ENCODE measurements around the gene MED9.

MED9 gene

GRCh38 chr17:17502741-17503565 lies 26.2 kb downstream of the MED9 start:
- no peak overlapping the region for H3K4me3 ChIP-seq (ENCODE audit: low read length in 2 of 2)
- H2BK5ac ChIP-seq (ENCODE audit: low read length) = no peak overlapping the region
- no peak overlapping the region for H2AFZ ChIP-seq (ENCODE audit: low read length)
- H3K9me3 ChIP-seq (replicated peaks in 1 of 2; ENCODE audit: control insufficient read depth in 2 of 2, insufficient read depth in 1 of 2, low read depth in 1 of 2, low read length in 2 of 2) = no peaks in the 10 kb centered on the region
- no peak overlapping the region for H2BK120ac ChIP-seq (ENCODE audit: low read depth, low read length)
- H4K8ac ChIP-seq (ENCODE audit: low read depth, low read length) = no peak overlapping the region
- 100% methylated on average over 3 of the region's 21 CpGs; no CpG with 5 or more reads in 1 of the 2 donors for WGBS, 2 donors (ENCODE audit: extremely low coverage in 2 of 2, insufficient read length in 2 of 2, insufficient replicate concordance in 1 of 2)
- H3K4me1 ChIP-seq (ENCODE audit: control insufficient read depth in 2 of 2, insufficient read depth in 1 of 2, low read depth in 1 of 2, low read length in 2 of 2) = peaks cover 5 to 11% of the 10 kb centered on the region in 2 donors
- peak overlapping the region; percentile 6 for H3K18ac ChIP-seq (ENCODE audit: low read length)
- H3K14ac ChIP-seq (ENCODE audit: low read length) = no peak overlapping the region
- H3K36me3 ChIP-seq (replicated peaks in 1 of 2; ENCODE audit: control insufficient read depth in 2 of 2, insufficient read depth in 2 of 2, low read length in 2 of 2) = no peaks in the 10 kb centered on the region
- H3K79me1 ChIP-seq (ENCODE audit: low read depth, low read length) = peaks cover 4% of the 10 kb centered on the region
- no peak overlapping the region for H2BK15ac ChIP-seq (ENCODE audit: low read length)
- H3K27me3 ChIP-seq (ENCODE audit: control insufficient read depth in 3 of 3, insufficient read depth in 3 of 3, low read depth in 1 of 3, low read length in 3 of 3) = no peaks in the 10 kb centered on the region
- no peak overlapping the region for H3K4me2 ChIP-seq (ENCODE audit: insufficient read depth, low read length, poor library complexity, severe bottlenecking)
- H3K23ac ChIP-seq (ENCODE audit: low read depth, low read length, poor library complexity) = peak overlapping the region; percentile 21
- no peak overlapping the region for H3K4ac ChIP-seq (ENCODE audit: low read length)
- H3K27ac ChIP-seq (replicated peaks; ENCODE audit: low read length) = no peak overlapping the region
- H2BK12ac ChIP-seq (ENCODE audit: low read length) = no peak overlapping the region
- H4K91ac ChIP-seq (ENCODE audit: low read depth, low read length, poor library complexity) = no peak overlapping the region
- H2AK5ac ChIP-seq (ENCODE audit: low read depth, low read length) = no peak overlapping the region
- no peak overlapping the region for H3K9ac ChIP-seq (ENCODE audit: low read depth, low read length, poor library complexity)
- DNase-seq (ENCODE audit: low spot score) = no peak

- Histone ChIP-seq H3K79me1 (ENCODE audit: low read depth, low read length) (peaks cover 4% of the 10 kb centered on the region), H2BK12ac (ENCODE audit: low read length) (no peak overlapping the region), H2AFZ (ENCODE audit: low read length) (no peak overlapping the region), H2BK5ac (ENCODE audit: low read length) (no peak overlapping the region), H2BK15ac (ENCODE audit: low read length) (no peak overlapping the region), H3K14ac (ENCODE audit: low read length) (no peak overlapping the region), H2AK5ac (ENCODE audit: low read depth, low read length) (no peak overlapping the region), H4K91ac (ENCODE audit: low read depth, low read length, poor library complexity) (no peak overlapping the region), H3K36me3 (replicated peaks in 1 of 2; ENCODE audit: control insufficient read depth in 2 of 2, insufficient read depth in 2 of 2, low read length in 2 of 2) (no peaks in the 10 kb centered on the region), H3K23ac (ENCODE audit: low read depth, low read length, poor library complexity) (peak overlapping the region; percentile 68), H3K9ac (ENCODE audit: low read depth, low read length, poor library complexity) (peak overlapping the region; percentile 30), H3K4me1 (ENCODE audit: control insufficient read depth in 2 of 2, insufficient read depth in 1 of 2, low read depth in 1 of 2, low read length in 2 of 2) (peaks cover 5 to 11% of the 10 kb centered on the region in 2 donors), H3K27ac (replicated peaks; ENCODE audit: low read length) (no peak overlapping the region), H2BK120ac (ENCODE audit: low read depth, low read length) (no peak overlapping the region), H3K18ac (ENCODE audit: low read length) (no peak overlapping the region), H3K4me3 (ENCODE audit: low read length in 2 of 2) (no peak overlapping the region), H3K4ac (ENCODE audit: low read length) (no peak overlapping the region), H3K27me3 (ENCODE audit: control insufficient read depth in 3 of 3, insufficient read depth in 3 of 3, low read depth in 1 of 3, low read length in 3 of 3) (no peaks in the 10 kb centered on the region), H3K9me3 (replicated peaks in 1 of 2; ENCODE audit: control insufficient read depth in 2 of 2, insufficient read depth in 1 of 2, low read depth in 1 of 2, low read length in 2 of 2) (no peaks in the 10 kb centered on the region), H4K8ac (ENCODE audit: low read depth, low read length) (no peak overlapping the region), H3K4me2 (ENCODE audit: insufficient read depth, low read length, poor library complexity, severe bottlenecking) (no peak overlapping the region)
- no peak for DNase-seq (ENCODE audit: low spot score)
- no CpG with 5 or more reads among the region's 7 CpGs for WGBS, 2 donors (ENCODE audit: extremely low coverage in 2 of 2, insufficient read length in 2 of 2, insufficient replicate concordance in 1 of 2)
Measured at GRCh38 chr17:17503566-17504130, 26.8 kb downstream of the MED9 start.

GRCh38 chr17:17504341-17505140 lies 27.7 kb downstream of the MED9 start:
- H2AFZ ChIP-seq (ENCODE audit: low read length) = no peak overlapping the region
- no peak for DNase-seq (ENCODE audit: low spot score)
- peak overlapping the region; percentile 67 for H3K18ac ChIP-seq (ENCODE audit: low read length)
- H3K9ac ChIP-seq (ENCODE audit: low read depth, low read length, poor library complexity) = peak overlapping the region; percentile 15
- H3K79me1 ChIP-seq (ENCODE audit: low read depth, low read length) = peaks cover 4% of the 10 kb centered on the region
- peaks cover 5 to 11% of the 10 kb centered on the region in 2 donors for H3K4me1 ChIP-seq (ENCODE audit: control insufficient read depth in 2 of 2, insufficient read depth in 1 of 2, low read depth in 1 of 2, low read length in 2 of 2)
- H3K4me2 ChIP-seq (ENCODE audit: insufficient read depth, low read length, poor library complexity, severe bottlenecking) = no peak overlapping the region
- H2BK5ac ChIP-seq (ENCODE audit: low read length) = no peak overlapping the region
- H3K36me3 ChIP-seq (replicated peaks in 1 of 2; ENCODE audit: control insufficient read depth in 2 of 2, insufficient read depth in 2 of 2, low read length in 2 of 2) = no peaks in the 10 kb centered on the region
- H2BK15ac ChIP-seq (ENCODE audit: low read length) = no peak overlapping the region
- H2AK5ac ChIP-seq (ENCODE audit: low read depth, low read length) = peak overlapping the region; percentile 79
- H4K91ac ChIP-seq (ENCODE audit: low read depth, low read length, poor library complexity) = no peak overlapping the region
- peak overlapping the region; percentile 69 for H3K23ac ChIP-seq (ENCODE audit: low read depth, low read length, poor library complexity)
- H3K27me3 ChIP-seq (ENCODE audit: control insufficient read depth in 3 of 3, insufficient read depth in 3 of 3, low read depth in 1 of 3, low read length in 3 of 3) = no peaks in the 10 kb centered on the region
- peak overlapping the region; percentile 41 for H3K4ac ChIP-seq (ENCODE audit: low read length)
- H3K9me3 ChIP-seq (replicated peaks in 1 of 2; ENCODE audit: control insufficient read depth in 2 of 2, insufficient read depth in 1 of 2, low read depth in 1 of 2, low read length in 2 of 2) = no peaks in the 10 kb centered on the region
- H3K4me3 ChIP-seq (ENCODE audit: low read length in 2 of 2) = no peak overlapping the region
- H3K27ac ChIP-seq (replicated peaks; ENCODE audit: low read length) = no peak overlapping the region
- no peak overlapping the region for H2BK120ac ChIP-seq (ENCODE audit: low read depth, low read length)
- no peak overlapping the region for H4K8ac ChIP-seq (ENCODE audit: low read depth, low read length)
- peak overlapping the region; percentile 17 for H3K14ac ChIP-seq (ENCODE audit: low read length)
- no CpG with 5 or more reads among the region's 20 CpGs for WGBS, 2 donors (ENCODE audit: extremely low coverage in 2 of 2, insufficient read length in 2 of 2, insufficient replicate concordance in 1 of 2)
- H2BK12ac ChIP-seq (ENCODE audit: low read length) = no peak overlapping the region

GRCh38 chr17:17505151-17505550 lies 28.4 kb downstream of the MED9 start:
- Histone ChIP-seq H3K9ac (ENCODE audit: low read depth, low read length, poor library complexity) (no peak overlapping the region), H2BK15ac (ENCODE audit: low read length) (no peak overlapping the region), H2AFZ (ENCODE audit: low read length) (no peak overlapping the region), H2BK12ac (ENCODE audit: low read length) (no peak overlapping the region), H4K8ac (ENCODE audit: low read depth, low read length) (no peak overlapping the region), H2BK120ac (ENCODE audit: low read depth, low read length) (no peak overlapping the region), H4K91ac (ENCODE audit: low read depth, low read length, poor library complexity) (no peak overlapping the region), H3K27me3 (ENCODE audit: control insufficient read depth in 3 of 3, insufficient read depth in 3 of 3, low read depth in 1 of 3, low read length in 3 of 3) (no peaks in the 10 kb centered on the region), H2BK5ac (ENCODE audit: low read length) (no peak overlapping the region), H3K79me1 (ENCODE audit: low read depth, low read length) (peaks cover 4% of the 10 kb centered on the region), H2AK5ac (ENCODE audit: low read depth, low read length) (peak overlapping the region; percentile 79), H3K4me2 (ENCODE audit: insufficient read depth, low read length, poor library complexity, severe bottlenecking) (no peak overlapping the region), H3K27ac (replicated peaks; ENCODE audit: low read length) (no peak overlapping the region), H3K18ac (ENCODE audit: low read length) (peak overlapping the region; percentile 67), H3K14ac (ENCODE audit: low read length) (peak overlapping the region; percentile 17), H3K4ac (ENCODE audit: low read length) (peak overlapping the region; percentile 41), H3K9me3 (replicated peaks in 1 of 2; ENCODE audit: control insufficient read depth in 2 of 2, insufficient read depth in 1 of 2, low read depth in 1 of 2, low read length in 2 of 2) (no peaks in the 10 kb centered on the region), H3K36me3 (replicated peaks in 1 of 2; ENCODE audit: control insufficient read depth in 2 of 2, insufficient read depth in 2 of 2, low read length in 2 of 2) (no peaks in the 10 kb centered on the region), H3K4me3 (ENCODE audit: low read length in 2 of 2) (no peak overlapping the region), H3K23ac (ENCODE audit: low read depth, low read length, poor library complexity) (peak overlapping the region; percentile 69), H3K4me1 (ENCODE audit: control insufficient read depth in 2 of 2, insufficient read depth in 1 of 2, low read depth in 1 of 2, low read length in 2 of 2) (peaks cover 5 to 11% of the 10 kb centered on the region in 2 donors)
- WGBS, 2 donors (ENCODE audit: extremely low coverage in 2 of 2, insufficient read length in 2 of 2, insufficient replicate concordance in 1 of 2) = no CpG with 5 or more reads among the region's 5 CpGs
- no peak for DNase-seq (ENCODE audit: low spot score)
